M059J (cell line): ENCODE measurements around the gene NR5A2. TPM values are rescaled to one million over a fixed set of nuclear protein-coding genes. Genes with fewer than 3 reads are reported as not detected.

Experiments
- DNase-seq: peaks from one replicate; pipeline ENCODE4 v3.0.0-alpha.2; 2012; ENCODE audit warnings: low read depth
- total RNA-seq: library from RNA; depleted of rRNA; stranded (reverse); fragments of >200 nt; shearing (Covaris generic); gene quantifications from 2 replicates; pipeline ENCODE4 v1.2.3, GENCODE V29; 2014; rRNA removed

The NR5A2 gene
- 0.10 and 0.47 TPM in 2 replicates for total RNA-seq

DNA sequence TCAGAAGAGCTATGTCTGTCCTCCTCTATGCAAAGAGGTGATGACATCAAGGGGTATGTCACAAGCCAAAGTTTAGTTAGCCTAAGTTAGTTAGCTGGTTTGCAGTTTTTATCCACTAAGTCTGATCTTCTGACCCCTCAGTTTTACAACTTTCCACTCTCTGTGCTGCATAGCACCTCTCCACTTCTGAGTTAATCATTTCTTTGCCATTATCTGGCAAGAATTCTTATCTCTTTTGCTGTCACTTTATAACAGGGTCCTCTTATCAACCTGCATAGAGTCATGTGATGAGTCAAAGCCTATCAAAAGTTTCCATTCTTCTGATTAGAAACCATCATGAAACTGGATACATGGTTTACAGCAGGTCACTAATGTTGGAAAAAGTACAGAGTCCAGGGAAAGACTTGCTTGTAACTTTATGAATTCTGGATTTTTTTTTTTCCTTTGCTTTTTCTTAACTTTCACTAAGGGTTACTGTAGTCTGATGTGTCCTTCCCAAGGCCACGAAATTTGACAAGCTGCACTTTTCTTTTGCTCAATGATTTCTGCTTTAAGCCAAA, at the start of gene NR5A2:
NR5A2 (plus strand) TSS at position 447 of the 560 bp plus-strand sequence. CDS start 138 bp downstream, outside the sequence.
- no peak for DNase-seq

DNA sequence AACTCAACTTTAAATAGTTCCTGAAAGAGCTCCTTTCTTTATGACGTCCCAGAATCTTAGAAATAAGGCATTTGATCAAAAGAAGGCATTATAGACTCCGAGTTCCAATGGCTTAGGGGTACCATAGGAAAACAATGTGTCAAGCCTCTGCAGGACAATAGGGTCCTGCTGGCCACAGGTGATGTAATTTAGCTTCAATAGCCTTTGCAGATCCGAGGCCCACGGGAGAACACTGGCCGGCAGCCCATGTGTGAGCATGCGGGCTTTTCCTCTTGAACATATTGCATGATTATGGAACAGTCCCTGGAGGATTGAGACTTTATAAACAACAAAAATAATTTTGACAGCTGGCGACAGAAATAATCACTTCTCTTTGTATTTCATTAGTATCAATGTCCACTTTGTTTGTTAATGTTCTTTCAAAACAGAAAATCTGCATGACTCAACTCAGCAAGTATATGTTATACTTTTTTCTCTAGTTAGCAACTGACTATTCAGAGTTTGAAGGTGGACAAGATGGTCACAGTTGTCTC, 49.0 kb upstream of the NR5A2 start:
- no peak for DNase-seq

DNA sequence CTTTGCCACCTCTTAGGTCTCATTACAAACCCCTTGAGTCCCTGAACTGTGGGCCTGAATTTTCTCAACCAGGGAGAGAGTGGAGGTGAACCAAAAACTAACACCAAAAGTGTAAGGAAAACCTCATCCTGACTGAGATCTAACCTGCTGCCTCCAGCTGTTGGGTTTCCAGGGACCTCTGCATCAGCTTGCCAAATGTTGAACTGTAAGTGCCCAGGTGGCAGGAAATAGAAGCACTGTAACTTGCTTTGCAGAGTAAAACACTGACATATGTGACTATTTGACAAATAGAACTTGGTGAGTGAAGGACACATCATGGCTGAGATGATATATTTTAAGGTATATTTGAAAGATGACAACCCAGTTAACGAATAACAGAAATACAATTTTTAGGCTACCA, 48.4 kb upstream of the NR5A2 start:
- no peak for DNase-seq

DNA sequence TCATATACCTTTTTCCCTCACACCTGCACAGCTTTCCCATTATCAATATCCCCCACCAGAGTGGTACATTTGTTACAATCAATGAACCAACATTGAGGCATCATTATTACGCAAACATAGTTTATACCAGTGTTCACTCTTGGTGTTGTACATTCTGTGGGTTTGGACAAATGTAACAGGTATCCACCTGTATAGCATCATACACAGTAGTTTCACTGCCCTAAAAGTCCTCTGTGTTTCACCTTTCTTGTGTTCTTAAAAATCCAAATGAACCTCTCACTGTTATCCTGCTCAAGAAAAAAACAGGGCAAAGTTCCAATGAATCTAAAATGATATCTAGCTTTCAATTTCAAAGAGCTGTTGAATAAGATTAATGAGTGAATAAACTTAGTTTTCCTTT, 45.9 kb upstream of the NR5A2 start:
- no peak for DNase-seq

DNA sequence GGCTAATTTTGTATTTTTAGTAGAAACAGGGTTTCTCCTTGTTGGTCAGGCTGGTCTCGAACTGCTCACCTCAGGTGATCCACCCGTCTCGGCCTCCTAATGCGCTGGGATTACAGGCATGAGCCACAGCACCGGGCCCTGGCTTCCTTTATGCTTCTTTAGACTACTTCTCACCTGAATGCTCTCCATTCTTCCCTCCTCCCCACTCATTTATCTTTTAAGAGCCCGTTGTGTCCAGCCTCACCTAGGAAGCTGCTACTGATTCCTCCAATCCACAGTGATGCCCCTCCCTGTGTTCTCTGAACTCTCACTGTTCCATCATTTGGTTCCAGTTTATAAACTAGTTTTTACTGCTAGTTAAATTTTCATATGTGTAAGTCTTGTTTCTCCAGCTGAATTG, 44.9 kb upstream of the NR5A2 start:
- no peak for DNase-seq

DNA sequence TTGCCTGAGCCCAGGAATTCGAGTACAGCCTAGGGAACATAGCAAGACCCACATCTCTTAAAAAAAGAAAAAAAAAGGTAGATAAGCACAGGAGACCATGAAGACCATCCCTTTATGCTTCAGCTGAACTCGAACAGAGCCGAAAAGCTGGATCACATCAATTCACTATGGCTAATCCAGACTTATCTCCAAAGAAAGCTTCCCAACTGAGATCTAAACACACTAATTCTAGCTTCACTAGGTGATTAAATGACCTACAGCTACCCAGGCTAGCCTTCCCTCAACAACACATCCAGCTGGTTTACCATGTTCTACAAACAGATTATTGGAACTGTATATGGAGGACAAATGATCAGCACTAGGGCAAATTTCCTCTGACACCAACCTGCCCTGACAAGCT, 44.0 kb upstream of the NR5A2 start:
- DNase-seq: no peak

DNA sequence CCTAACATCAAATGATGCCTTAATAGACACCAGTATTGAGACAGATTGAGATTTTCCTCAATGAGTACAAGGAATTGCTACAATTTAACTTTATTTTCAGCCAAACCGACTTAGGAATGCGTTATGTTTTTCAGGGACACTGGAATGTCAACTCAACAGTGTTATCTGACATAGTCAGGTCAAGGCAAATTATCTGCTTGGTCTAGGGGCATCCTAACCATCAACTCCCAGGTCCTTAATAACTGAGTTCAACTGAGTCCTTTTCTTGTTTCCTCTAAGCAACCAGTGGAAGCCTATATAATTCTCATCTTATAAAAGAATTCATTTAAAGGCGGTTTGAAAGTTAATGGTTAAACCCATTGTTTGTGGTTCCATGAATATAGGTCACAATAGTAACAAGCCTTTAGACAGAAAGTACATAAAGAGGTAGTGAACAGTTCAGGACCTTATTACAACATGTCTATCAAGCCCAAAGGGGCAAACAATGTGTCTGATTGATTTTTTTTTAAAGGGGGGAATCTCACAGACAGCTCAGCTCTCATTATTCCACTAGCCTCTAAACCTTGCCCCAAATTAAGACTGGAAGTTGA, 32.3 kb upstream of the NR5A2 start:
- DNase-seq: no peak

DNA sequence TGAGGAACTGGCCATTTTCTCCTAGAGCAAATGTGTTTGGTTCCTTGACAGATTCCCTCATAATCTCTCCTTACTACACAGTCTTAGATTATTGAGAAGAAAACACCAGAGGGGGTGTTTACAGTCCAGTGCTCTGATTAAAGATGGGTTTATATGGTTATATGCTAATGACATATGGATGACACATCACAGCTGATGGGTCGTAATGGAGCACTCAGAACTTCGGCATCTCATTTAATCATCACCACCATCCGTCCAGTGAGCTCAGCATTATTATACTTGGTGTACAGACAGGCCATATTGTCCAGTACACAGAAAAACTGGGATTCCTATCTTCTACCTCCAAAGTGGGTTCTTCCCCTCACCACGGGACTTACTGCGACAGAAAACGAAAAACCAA, 22.3 kb upstream of the NR5A2 start:
- peak; percentile 42 for DNase-seq

DNA sequence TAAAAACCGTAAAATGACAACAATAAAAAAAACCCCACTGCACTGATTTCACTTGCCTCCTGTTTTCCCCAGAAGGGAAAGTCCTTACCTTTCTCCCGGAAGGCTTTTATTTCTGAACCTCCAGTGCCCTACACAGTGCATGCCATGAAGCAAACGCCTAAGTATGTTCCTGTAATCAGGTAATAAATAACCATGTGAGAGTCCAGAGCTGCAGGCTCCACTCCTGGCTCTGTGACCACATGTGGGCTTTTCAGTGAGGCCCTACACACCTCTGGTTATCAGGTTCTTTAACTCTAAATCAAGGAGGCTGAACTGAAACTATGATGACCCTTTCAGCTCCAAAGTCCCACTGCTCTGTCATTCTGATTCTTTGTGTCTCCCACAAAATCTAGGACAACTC, 20.8 kb upstream of the NR5A2 start:
- no peak for DNase-seq

DNA sequence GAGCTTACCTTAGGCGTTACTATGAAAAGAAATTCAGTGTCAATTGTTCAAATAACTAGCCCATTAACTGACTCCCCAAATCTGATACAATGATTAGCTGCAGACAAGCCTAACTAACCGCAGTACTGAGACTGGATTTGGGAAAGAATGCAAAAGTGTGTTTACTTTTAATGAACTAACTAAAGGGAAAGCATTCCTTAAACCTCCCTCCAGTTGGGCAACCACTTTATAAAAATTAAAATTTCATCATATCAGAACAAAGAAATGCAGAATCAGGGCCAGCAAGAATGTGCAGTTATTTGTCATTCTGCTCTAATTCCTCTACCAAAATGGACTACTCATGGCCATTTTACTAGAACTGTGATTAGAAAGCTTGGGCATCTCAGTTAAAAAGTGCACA, 11.7 kb upstream of the NR5A2 start:
- DNase-seq: no peak

DNA sequence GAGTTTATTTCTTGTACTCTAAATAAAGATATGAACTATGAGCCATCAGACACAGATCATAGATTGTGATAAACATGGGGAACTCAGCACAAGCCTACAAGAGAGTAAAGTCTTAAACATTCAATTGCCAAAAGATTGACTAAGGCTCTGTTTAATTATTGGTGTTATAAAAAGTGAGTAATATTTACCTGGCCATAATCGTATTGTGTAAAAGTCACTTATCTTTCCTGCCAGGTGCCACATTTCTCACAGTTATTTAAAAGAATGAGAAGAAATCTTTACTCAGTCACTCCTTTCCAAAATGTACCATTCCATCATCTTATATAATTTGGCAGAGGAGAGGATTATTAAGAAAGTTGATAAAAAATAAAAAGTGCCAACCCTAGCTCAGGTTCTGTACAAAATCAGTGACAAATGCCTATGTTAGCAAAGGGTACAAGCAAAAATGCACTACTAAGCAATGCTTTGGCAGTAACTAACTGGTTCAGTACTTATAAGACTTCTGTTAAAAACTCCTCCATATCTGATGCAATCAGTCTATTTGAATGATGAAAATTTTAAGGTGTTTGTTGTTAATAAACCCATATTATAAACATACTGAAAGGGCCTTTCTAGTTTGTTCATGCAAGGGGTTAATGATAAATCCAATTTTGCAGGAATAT, 5.8 kb upstream of the NR5A2 start:
- no peak for DNase-seq

DNA sequence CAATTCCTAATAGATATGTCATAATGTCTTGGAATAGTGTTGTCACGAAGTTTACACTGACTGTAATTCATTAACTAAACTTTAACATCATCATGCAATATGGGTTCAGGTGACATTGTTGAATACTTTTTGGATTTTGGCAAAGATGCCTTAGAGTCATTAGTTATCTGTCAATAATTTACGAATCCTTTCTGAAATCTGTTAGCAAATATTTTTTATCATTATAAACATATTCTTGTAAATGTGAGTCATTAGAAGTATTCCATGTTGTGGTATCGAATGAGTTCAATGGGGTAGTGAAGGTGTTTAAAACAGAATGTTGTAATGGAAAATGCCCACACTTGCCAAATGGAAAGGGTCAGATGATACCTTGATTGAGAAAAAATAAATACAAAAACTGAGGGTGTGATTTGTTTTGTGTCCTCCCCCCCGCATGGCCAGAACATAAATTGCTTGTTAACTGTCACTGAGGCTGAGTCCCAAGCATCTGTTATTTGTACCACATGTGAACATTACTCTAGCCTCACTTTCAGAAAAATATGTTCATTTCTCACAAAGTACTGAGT, 5.2 kb upstream of the NR5A2 start:
- DNase-seq: no peak

DNA sequence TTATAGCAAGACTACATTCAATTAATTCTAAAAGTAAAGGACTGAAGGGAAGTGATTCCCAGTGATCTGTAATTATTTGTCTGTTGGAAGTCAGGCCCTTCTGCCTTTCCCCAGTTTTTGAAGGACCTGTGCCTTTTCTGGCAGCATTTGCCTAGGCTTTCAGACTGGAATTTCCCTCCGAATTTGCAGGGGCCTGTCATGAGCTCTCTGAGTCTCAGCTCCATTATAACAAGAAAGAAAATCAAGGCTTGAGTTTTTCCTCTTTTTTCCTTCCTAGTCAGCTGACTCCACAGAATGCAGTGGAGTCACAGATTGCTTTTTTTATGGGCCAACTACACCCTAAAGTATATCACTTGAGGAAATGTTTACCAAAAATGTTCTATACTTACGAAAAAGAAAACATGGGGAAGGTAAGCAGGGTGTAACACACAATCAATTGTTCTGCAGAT, 1.1 kb downstream of the NR5A2 start:
- DNase-seq: no peak

DNA sequence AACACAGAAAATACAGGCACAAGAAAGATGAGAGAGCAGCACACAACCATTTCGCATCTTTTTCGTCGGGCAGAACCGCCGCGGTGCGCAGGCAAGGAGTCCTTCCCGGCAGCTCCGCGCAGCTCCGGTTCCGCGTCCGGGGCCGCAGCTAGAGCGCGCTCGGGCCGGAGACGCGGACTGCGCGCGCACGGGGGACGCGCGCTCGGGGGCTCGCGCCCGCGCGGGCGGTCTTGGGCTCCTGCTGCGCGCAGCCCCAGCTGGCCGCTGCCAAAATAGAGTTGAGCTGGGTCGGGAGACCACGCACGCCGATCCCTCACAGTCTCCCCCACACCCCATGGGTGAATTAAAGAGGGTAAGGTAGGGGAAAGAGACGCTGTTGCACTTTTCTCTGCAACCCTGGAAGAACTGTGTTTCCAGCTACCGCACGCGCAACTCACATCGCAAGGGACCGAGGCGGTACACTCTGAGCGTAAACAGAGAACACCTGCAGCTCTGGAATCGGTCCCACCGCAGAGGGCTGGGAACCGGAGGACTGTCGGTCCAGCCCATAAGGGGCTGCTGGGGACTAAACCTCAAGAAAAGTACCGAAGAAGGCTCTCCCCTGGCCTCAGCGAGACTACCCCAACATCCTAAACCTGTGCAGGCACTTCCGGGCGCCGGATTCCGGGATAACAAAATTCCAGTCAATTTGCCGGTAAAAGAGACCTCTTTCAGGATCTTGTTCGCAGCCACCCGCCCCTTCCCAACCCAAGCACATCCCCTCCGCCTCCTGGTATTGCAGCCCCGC, 1.7 kb downstream of the NR5A2 start:
- peak; percentile 60 for DNase-seq

DNA sequence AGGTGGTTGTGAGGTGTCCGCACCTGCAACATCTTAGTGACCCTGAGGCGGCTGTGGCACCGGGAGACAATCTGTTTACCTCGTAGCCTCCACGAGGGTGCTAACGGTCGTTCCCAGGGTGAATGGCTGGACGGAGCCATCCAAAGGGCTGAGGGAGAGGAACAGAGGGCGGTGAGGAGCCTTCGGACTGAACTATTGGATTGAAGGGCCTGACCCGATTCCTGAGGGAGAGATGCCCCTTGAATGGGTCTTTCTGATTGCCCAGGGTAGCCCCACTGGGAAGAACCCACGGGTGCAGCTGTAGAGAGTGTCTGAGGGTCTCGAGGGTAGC, 2.3 kb downstream of the NR5A2 start:
- DNase-seq: no peak

DNA sequence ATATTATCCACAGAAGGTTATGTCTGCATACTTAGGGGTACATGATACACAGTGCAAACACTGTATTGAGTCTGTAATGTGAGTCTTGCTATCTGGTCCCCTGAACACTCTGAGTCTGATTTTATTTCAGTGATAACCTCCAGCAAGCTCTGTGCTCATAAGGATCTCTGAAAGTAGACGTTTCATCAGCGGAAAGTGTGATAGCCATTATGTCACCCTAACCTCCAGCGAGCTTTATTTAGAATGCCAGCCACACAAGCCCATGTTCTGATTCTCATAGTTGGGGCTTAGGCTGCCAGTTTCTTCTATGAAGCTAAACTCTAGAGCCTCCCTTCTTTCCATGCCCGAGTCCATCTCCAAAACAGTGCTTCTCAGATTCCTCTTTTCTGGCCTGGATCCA, 3.3 kb downstream of the NR5A2 start:
- no peak for DNase-seq

DNA sequence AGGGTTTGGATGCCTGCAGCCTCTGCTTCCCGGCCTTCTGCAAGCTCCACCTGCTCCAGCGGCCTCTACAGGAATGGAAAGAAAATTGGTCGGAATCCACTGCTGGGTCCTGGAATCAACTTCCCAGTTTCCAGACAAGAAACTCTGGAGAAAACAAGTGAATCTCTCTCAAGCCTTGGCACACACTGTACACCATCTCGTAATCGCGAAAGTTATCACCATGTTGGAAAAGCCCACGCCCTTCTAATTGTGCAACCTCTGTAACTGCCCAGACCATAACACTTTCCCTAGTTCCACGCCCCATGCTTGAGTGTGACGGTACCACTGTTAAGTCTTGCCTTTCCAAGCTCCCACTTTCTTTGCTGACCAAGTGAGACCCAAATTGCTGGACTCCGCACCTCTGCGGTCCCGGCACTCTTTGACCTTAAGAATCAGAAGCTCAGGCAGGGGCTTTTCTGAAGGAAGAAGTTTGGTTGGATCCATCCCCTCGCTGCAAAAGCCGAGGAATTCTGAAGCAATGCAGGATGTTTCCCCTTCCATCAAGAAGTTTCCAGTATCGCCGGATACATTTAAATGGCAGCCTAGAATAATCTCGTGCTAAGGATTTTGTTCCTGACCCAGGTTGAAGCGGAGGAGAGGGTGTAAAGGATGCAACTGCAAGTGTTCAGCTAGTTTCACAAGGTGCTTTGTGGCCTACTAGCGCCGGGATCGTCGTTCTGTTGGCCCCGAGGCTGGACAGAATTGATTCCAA, 6.2 kb downstream of the NR5A2 start:
- DNase-seq: no peak

DNA sequence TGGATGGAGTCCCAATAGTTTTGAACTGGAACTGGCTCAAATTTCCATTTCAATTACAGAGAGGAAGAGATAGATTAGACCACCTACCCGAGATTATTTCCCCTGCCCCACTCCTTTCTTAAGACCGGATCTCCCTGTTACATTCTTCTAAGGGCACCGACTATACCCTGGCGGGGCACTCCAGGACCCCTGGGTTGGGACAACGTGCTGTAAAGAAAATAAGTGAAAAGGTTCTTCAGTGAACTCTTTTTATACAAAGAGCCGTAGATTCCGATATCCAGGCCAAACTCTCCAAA, 6.7 kb downstream of the NR5A2 start:
- no peak for DNase-seq

DNA sequence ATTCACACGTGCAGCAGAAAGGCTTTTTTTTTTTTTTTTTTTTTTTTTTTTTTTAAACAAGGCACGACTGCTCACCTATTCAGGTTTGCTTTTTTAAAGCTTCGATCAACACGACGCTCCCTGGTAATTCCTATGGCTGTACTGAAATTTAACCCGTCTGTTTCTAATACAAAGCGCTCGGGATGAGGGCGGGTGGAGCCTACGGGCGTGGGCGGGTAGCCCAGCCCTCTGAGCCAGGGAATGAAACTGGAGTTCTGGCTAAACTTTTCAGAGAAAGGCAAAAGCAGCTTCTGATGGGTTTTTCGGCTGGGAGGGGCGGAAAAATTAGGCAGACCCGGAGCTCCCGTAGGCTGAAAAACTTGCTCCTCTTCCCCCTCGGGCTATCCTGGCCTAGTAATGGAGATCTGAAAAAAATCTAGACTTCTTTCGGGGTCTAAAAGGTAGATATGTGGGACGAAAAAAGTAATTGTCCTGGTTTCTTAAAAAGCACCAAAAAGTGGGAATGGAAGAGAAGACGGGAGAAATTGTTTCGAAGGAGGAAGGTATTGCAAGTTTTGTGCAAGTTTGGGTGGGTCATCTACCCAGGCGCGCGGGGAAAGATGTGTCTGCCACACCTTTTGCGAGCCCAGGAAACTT, 7.4 kb downstream of the NR5A2 start:
- DNase-seq: no peak

DNA sequence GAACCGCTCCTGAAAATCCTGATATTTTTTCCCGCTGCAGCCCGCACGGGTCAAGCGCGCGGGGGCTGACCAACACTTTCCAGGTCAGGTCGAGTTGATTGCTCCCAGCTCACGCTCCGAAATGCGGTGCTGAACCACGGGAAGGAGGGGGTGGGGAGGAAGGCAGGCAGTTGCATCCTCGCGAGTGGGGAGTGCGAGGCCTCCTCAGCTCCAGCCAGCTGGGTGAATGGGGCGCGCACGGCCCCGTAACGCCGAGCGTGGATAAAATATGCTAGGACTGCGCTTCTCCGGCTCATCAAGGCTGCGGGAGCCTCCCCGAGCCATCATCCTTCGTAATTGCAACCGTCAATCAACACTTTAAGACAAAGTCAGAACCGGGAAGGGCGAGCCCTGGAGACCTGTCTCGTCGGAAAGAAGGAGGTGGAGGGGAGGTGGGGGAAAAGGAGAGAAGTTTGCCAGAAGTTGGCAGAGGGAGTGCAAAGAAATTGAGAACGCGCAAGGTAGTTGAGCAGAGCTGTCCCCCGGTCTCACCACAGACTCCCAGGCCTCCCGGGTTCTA, 8.0 kb downstream of the NR5A2 start:
- DNase-seq: no peak
